Keratinocyte (primary cell): ENCODE measurements around the gene LARP4. TPM values are rescaled to one million over a fixed set of nuclear protein-coding genes. Genes with fewer than 3 reads are reported as not detected.
"Not testable (repeated sequence)": the region's sequence is repeated elsewhere in the genome, so short reads cannot be mapped to it uniquely, and the experiment has no call there.

ENCODE experiments used
- DNase-seq: peaks from one replicate; pipeline ENCODE4 v3.0.0-alpha.2; 2011; ENCODE audit warnings: low read depth, missing footprints, low spot score
- FAIRE-seq: peaks from 2 replicates; lab custom pipeline; 2011; peaks lifted over from hg19 to GRCh38; lab: Jason Lieb, UNC
- H2AFZ ChIP-seq: 2 replicates; pipeline ENCODE4 v1.6.0; 2012; ENCODE audit warnings: low read length, control low read depth, inconsistent platforms; ENCODE audit not compliant: control insufficient read depth
- H3K27ac ChIP-seq: 2 replicates; pipeline ENCODE4 v1.5.1; 2011; ENCODE audit warnings: low read length; ENCODE audit not compliant: control insufficient read depth, insufficient read depth
- H3K27me3 ChIP-seq: 3 replicates; pipeline ENCODE4 v1.6.0; 2011; ENCODE audit warnings: low read length; ENCODE audit not compliant: control insufficient read depth, insufficient read depth; ENCODE audit errors: extremely low read depth
- H3K36me3 ChIP-seq, 2 experiments: 2 replicates in 1 of 2; 3 replicates in 1 of 2; pipeline ENCODE4 v1.5.1; 2011; ENCODE audit warnings: low read length in 2 of 2, mild to moderate bottlenecking in 1 of 2; ENCODE audit not compliant: control insufficient read depth in 2 of 2, insufficient read depth in 2 of 2; ENCODE audit errors: extremely low read depth in 1 of 2
- H3K4me1 ChIP-seq: 3 replicates; pipeline ENCODE4 v1.5.1; 2011; ENCODE audit warnings: low read length; ENCODE audit not compliant: control insufficient read depth, insufficient read depth; ENCODE audit errors: extremely low read depth
- H3K4me2 ChIP-seq: 3 replicates; pipeline ENCODE4 v1.6.0; 2011; ENCODE audit warnings: low read depth, low read length; ENCODE audit not compliant: control insufficient read depth, insufficient read depth; ENCODE audit errors: extremely low read depth
- H3K4me3 ChIP-seq, 3 experiments: fragments of 200-600 bp in 1 of 3; sonication (generic) in 1 of 3; 2 replicates in 2 of 3; 3 replicates in 1 of 3; pipeline ENCODE4 v1.5.1; 2011 to 2016; ENCODE audit warnings: low read length in 3 of 3, mild to moderate bottlenecking in 3 of 3, control low read depth in 2 of 3, inconsistent platforms in 1 of 3, low read depth in 1 of 3, mixed read lengths in 1 of 3, mixed run types in 1 of 3, moderate library complexity in 1 of 3; ENCODE audit not compliant: control insufficient read depth in 2 of 3, insufficient read depth in 2 of 3; ENCODE audit errors: extremely low read depth in 1 of 3
- H3K79me2 ChIP-seq: 2 replicates; pipeline ENCODE4 v1.6.0; 2012; ENCODE audit warnings: low read length; ENCODE audit not compliant: control insufficient read depth, insufficient read depth
- H3K9ac ChIP-seq: 3 replicates; pipeline ENCODE4 v1.6.0; 2011; ENCODE audit warnings: low read length; ENCODE audit not compliant: control insufficient read depth, insufficient read depth; ENCODE audit errors: extremely low read depth
- H3K9me1 ChIP-seq: 3 replicates; pipeline ENCODE4 v1.6.0; 2011; ENCODE audit warnings: low read length; ENCODE audit not compliant: control insufficient read depth, insufficient read depth; ENCODE audit errors: extremely low read depth
- H3K9me3 ChIP-seq: 2 replicates; pipeline ENCODE4 v1.5.1; 2012; ENCODE audit warnings: low read depth, low read length; ENCODE audit not compliant: control insufficient read depth
- H4K20me1 ChIP-seq: 3 replicates; pipeline ENCODE4 v1.6.0; 2011; ENCODE audit warnings: low read length; ENCODE audit not compliant: control insufficient read depth, insufficient read depth; ENCODE audit errors: extremely low read depth
- EZH2 ChIP-seq: IDR thresholded peaks from one replicate; pipeline ENCODE4 v1.6.1; 2012; ENCODE audit warnings: inconsistent platforms, mild to moderate bottlenecking, low read length, moderate library complexity
- dilution Hi-C: fragments of 300-500 bp; cut with MboI; formaldehyde crosslinking; loops from one replicate; pipeline ENCODE4 v1.7.0; 2020; ENCODE audit warnings: low sequenced_read_pairs; ENCODE audit not compliant: extremely low pct_ligation_motif_present
- polyA plus RNA-seq, 5 experiments: library from polyadenylated mRNA; depleted of rRNA in 3 of 5; stranded (reverse) in 3 of 5; stranded (forward) in 1 of 5; unstranded in 1 of 5; fragments of >200 nt; gene quantifications; 1 replicate in 1 of 5; 2 replicates in 3 of 5; 3 replicates in 1 of 5; pipeline versions ENCODE4 v1.2.1 to v1.2.3, GENCODE V29; 2011 to 2012; ENCODE audit warnings: missing spikeins in 2 of 5, low read depth in 1 of 5, low replicate concordance in 1 of 5
- TF ChIP-seq, protein P1 (sequence below), 3 experiments: IDR thresholded peaks in 1 of 3; conservative IDR thresholded peaks in 1 of 3; optimal IDR thresholded peaks in 1 of 3; 2 replicates in 2 of 3; 3 replicates in 1 of 3; pipeline versions ENCODE3 to v1.5.1; 2011; ENCODE audit warnings: low read length in 3 of 3, mild to moderate bottlenecking in 3 of 3, moderate library complexity in 2 of 3, control low read depth in 1 of 3, inconsistent platforms in 1 of 3; ENCODE audit not compliant: insufficient read depth in 2 of 3; ENCODE audit errors: extremely low read depth in 1 of 3

The LARP4 gene
- polyA plus RNA-seq, 1 donor (not counting 4 experiments of a cell fraction or from before 2014, with no cell fraction given), result 33.2 TPM

GRCh38 chr12:50425589-50426258, 25.0 kb downstream of the LARP4 start:
- Histone ChIP-seq H3K27me3 (no peaks in the 10 kb centered on the region), H3K9me3 (no peaks in the 10 kb centered on the region), H3K27ac (no peak overlapping the region), H3K9me1 (no peaks in the 10 kb centered on the region), H3K4me1 (no peaks in the 10 kb centered on the region), H3K36me3 (peaks cover 6 to 10% of the 10 kb centered on the region in 2 experiments), H3K9ac (no peak overlapping the region), H4K20me1 (peaks cover 3% of the 10 kb centered on the region), H3K79me2 (peaks cover 56% of the 10 kb centered on the region), H3K4me2 (no peak overlapping the region), H2AFZ (no peak overlapping the region), H3K4me3 (no peak overlapping the region)
- dilution Hi-C loops, result no loop called here
- TF ChIP-seq, protein P1, sequence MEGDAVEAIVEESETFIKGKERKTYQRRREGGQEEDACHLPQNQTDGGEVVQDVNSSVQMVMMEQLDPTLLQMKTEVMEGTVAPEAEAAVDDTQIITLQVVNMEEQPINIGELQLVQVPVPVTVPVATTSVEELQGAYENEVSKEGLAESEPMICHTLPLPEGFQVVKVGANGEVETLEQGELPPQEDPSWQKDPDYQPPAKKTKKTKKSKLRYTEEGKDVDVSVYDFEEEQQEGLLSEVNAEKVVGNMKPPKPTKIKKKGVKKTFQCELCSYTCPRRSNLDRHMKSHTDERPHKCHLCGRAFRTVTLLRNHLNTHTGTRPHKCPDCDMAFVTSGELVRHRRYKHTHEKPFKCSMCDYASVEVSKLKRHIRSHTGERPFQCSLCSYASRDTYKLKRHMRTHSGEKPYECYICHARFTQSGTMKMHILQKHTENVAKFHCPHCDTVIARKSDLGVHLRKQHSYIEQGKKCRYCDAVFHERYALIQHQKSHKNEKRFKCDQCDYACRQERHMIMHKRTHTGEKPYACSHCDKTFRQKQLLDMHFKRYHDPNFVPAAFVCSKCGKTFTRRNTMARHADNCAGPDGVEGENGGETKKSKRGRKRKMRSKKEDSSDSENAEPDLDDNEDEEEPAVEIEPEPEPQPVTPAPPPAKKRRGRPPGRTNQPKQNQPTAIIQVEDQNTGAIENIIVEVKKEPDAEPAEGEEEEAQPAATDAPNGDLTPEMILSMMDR (optimal IDR thresholded peaks at IDR 0.05 in 1 of 3, IDR thresholded peaks at IDR 0.05 in 1 of 3, conservative IDR thresholded peaks at IDR 0.05 in 1 of 3; ENCODE audit: extremely low read depth in 1 of 3, insufficient read depth in 2 of 3, low read length in 3 of 3), result no peak
- TF ChIP-seq EZH2, result no peak
- no peak for DNase-seq
- no peak for FAIRE-seq

DNA sequence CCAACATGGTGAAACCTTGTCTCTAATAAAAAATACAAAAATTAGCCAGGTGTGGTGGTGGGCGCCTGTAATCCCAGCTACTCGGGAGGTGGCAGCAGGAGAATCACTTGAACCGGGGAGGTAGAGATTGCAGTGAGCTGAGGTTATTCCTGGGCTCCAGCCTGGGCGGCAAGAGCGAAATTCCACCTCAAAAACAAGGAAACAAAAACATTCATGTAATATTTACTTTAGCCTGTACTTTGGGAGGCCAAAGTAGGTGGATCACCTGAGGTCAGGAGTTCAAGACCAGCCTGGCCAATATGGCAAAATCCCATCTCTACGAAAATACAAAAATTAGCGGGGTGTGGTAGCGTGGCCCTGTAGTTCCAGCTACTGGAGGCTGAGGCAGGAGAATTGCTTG, 31.0 kb downstream of the LARP4 start:
- dilution Hi-C loops, DNase-seq, H3K79me2 ChIP-seq, H3K4me3 ChIP-seq, H3K27ac ChIP-seq, H3K9ac ChIP-seq, H3K4me1 ChIP-seq, H2AFZ ChIP-seq, H4K20me1 ChIP-seq, H3K9me1 ChIP-seq, H3K27me3 ChIP-seq, FAIRE-seq, H3K4me2 ChIP-seq, H3K9me3 ChIP-seq: not testable (repeated sequence)
- peaks cover 24 to 29% of the 10 kb centered on the region in 2 experiments for H3K36me3 ChIP-seq

DNA sequence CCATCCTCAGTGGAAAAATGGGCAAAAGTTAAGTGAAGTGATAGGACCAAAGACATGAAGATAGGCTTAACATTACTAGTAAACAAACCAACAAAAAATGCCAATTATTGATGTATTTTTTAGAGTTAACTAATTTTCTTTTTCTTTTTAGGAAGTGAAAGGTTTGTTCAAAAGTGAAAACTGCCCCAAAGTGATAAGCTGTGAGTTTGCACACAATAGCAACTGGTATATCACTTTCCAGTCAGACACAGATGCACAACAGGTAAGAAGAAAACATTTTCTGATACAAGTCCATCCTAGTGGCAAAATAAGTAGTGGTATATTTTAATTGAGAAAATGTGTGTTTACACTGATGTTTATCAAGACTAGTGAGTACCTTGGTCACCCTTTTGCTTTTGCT, 39.6 kb downstream of the LARP4 start:
- no peaks in the 10 kb centered on the region for H3K27me3 ChIP-seq
- H3K36me3 ChIP-seq, result peaks cover 12 to 25% of the 10 kb centered on the region in 2 experiments
- dilution Hi-C loops, result no loop called here
- H2AFZ ChIP-seq, result no peak overlapping the region
- H3K9me1 ChIP-seq, result no peaks in the 10 kb centered on the region
- H3K79me2 ChIP-seq, result no peaks in the 10 kb centered on the region
- H3K4me1 ChIP-seq, result peaks cover 10% of the 10 kb centered on the region
- no peaks in the 10 kb centered on the region for H3K9me3 ChIP-seq
- no peak overlapping the region for H3K27ac ChIP-seq
- DNase-seq (no peak), FAIRE-seq (no peak)
- H3K4me3 ChIP-seq, result no peak overlapping the region
- H4K20me1 ChIP-seq, result no peaks in the 10 kb centered on the region
- TF ChIP-seq, protein P1 (optimal IDR thresholded peaks at IDR 0.05 in 1 of 3, IDR thresholded peaks at IDR 0.05 in 1 of 3, conservative IDR thresholded peaks at IDR 0.05 in 1 of 3; ENCODE audit: extremely low read depth in 1 of 3, insufficient read depth in 2 of 3, low read length in 3 of 3), result no peak
- no peak for TF ChIP-seq EZH2
- no peak overlapping the region for H3K4me2 ChIP-seq
- no peak overlapping the region for H3K9ac ChIP-seq
